Liver (tissue), 9 donors: ENCODE data around the gene PTTG1IP. TPM values are rescaled to one million over a fixed set of nuclear protein-coding genes. Genes with fewer than 3 reads are reported as not detected.

ENCODE experiments used
- DNase-seq: peaks from one replicate; pipeline ENCODE4 v3.0.0-alpha.2; 2017; ENCODE audit warnings: low spot score
- H3K27ac ChIP-seq, 2 donors: one replicate each; pipeline ENCODE4 v1.7.0; 2013; ENCODE audit warnings: inconsistent platforms in 2 of 2, low read length in 2 of 2, control low read depth in 1 of 2, low read depth in 1 of 2, mild to moderate bottlenecking in 1 of 2
- H3K27me3 ChIP-seq, 4 donors: one replicate each; pipeline versions ENCODE4 v1.6.1 to v1.7.0; 2013; ENCODE audit warnings: low read length in 3 of 4, inconsistent platforms in 1 of 4, mild to moderate bottlenecking in 1 of 4, moderate library complexity in 1 of 4; ENCODE audit not compliant: control insufficient read depth in 4 of 4, insufficient read depth in 4 of 4
- H3K36me3 ChIP-seq, 4 donors: one replicate each; pipeline versions ENCODE4 v1.6.1 to v1.7.0; 2013; ENCODE audit warnings: low read length in 3 of 4, mild to moderate bottlenecking in 3 of 4, low read depth in 1 of 4, moderate library complexity in 1 of 4; ENCODE audit not compliant: control insufficient read depth in 4 of 4, insufficient read depth in 3 of 4
- H3K4me1 ChIP-seq, 4 donors: one replicate each; pipeline versions ENCODE4 v1.6.1 to v1.7.0; 2013; ENCODE audit warnings: low read length in 3 of 4, mild to moderate bottlenecking in 3 of 4, moderate library complexity in 1 of 4; ENCODE audit not compliant: control insufficient read depth in 4 of 4, insufficient read depth in 4 of 4
- H3K4me3 ChIP-seq, 3 donors: one replicate each; pipeline versions ENCODE4 v1.6.1 to v1.7.0; 2013; ENCODE audit warnings: low read length in 3 of 3, control low read depth in 1 of 3, low read depth in 1 of 3, mild to moderate bottlenecking in 1 of 3
- H3K9ac ChIP-seq, 2 donors: one replicate each; pipeline ENCODE4 v1.7.0; 2013; ENCODE audit warnings: low read length in 2 of 2, mild to moderate bottlenecking in 2 of 2, moderate library complexity in 2 of 2, control low read depth in 1 of 2, low read depth in 1 of 2
- H3K9me3 ChIP-seq, 4 donors: one replicate each; pipeline versions ENCODE4 v1.6.1 to v1.7.0; 2013; ENCODE audit warnings: low read length in 3 of 4; ENCODE audit not compliant: control insufficient read depth in 4 of 4
- ATF3 ChIP-seq: IDR thresholded peaks from 2 replicates; pipeline ENCODE4 v1.6.1; 2016; ENCODE audit warnings: antibody characterized with exemption
- CTCF ChIP-seq: fragments of 150-350 bp; IDR thresholded peaks from 2 replicates; pipeline ENCODE4 v1.5.1; 2017; ENCODE audit warnings: improper control_type of control experiment, low read depth, low read length; ENCODE audit not compliant: missing input control
- EGR1 ChIP-seq, 2 donors: IDR thresholded peaks; 2 replicates each; pipeline ENCODE4 v1.6.1; 2016 to 2018; ENCODE audit warnings: antibody characterized with exemption in 2 of 2, low read depth in 2 of 2
- FOXA1 ChIP-seq: IDR thresholded peaks from 2 replicates; pipeline ENCODE4 v1.6.1; 2016; ENCODE audit warnings: antibody characterized with exemption
- FOXA2 ChIP-seq: IDR thresholded peaks from 2 replicates; pipeline ENCODE4 v1.6.1; 2016; ENCODE audit warnings: antibody characterized with exemption
- GABPA ChIP-seq, 2 donors: IDR thresholded peaks in 1 of 2; conservative IDR thresholded peaks in 1 of 2; 2 replicates each; pipeline ENCODE4 v1.6.1; 2016; ENCODE audit warnings: antibody characterized with exemption in 2 of 2, mild to moderate bottlenecking in 1 of 2, moderate library complexity in 1 of 2
- HNF4A ChIP-seq, 2 donors: conservative IDR thresholded peaks; 2 replicates each; pipeline ENCODE4 v1.6.1; 2016; ENCODE audit warnings: antibody characterized with exemption in 2 of 2, mild to moderate bottlenecking in 2 of 2
- HNF4G ChIP-seq: IDR thresholded peaks from 2 replicates; pipeline ENCODE4 v1.6.1; 2016; ENCODE audit warnings: antibody characterized with exemption
- JUND ChIP-seq, 2 donors: IDR thresholded peaks; 2 replicates each; pipeline ENCODE4 v1.6.1; 2016; ENCODE audit warnings: antibody characterized with exemption in 2 of 2
- MAX ChIP-seq: IDR thresholded peaks from 2 replicates; pipeline ENCODE4 v1.6.1; 2016; ENCODE audit warnings: antibody characterized with exemption
- NR2F2 ChIP-seq: IDR thresholded peaks from 2 replicates; pipeline ENCODE4 v1.6.1; 2016; ENCODE audit warnings: antibody characterized with exemption
- RAD21 ChIP-seq, 2 donors: IDR thresholded peaks; 2 replicates each; pipeline ENCODE4 v1.6.1; 2016; ENCODE audit warnings: antibody characterized with exemption in 2 of 2, mild to moderate bottlenecking in 2 of 2
- REST ChIP-seq: IDR thresholded peaks from 2 replicates; pipeline ENCODE4 v1.6.1; 2016; ENCODE audit warnings: antibody characterized with exemption, mild to moderate bottlenecking
- RXRA ChIP-seq, 2 donors: IDR thresholded peaks; 2 replicates each; pipeline ENCODE4 v1.6.1; 2017 to 2018; ENCODE audit warnings: antibody characterized with exemption in 2 of 2, mild to moderate bottlenecking in 1 of 2
- SP1 ChIP-seq: IDR thresholded peaks from 2 replicates; pipeline ENCODE4 v1.6.1; 2018; ENCODE audit warnings: antibody characterized with exemption, mild to moderate bottlenecking
- TAF1 ChIP-seq: conservative IDR thresholded peaks from 2 replicates; pipeline ENCODE4 v1.6.1; 2016; ENCODE audit warnings: antibody characterized with exemption, mild to moderate bottlenecking
- ZBTB33 ChIP-seq: IDR thresholded peaks from 2 replicates; pipeline ENCODE4 v1.6.1; 2016; ENCODE audit warnings: antibody characterized with exemption
- WGBS: extraction: QIAGEN DNeasy Blood & Tissue Kit; methylation state at CpG from one replicate; pipeline ENCODE4 v1.1.7; 2013; 5-methylcytosine and 5-hydroxymethylcytosine counted together
- polyA plus RNA-seq, 2 donors: library from polyadenylated mRNA; stranded (reverse) in 1 of 2; unstranded in 1 of 2; fragments of 200-250 nt in 1 of 2; fragments of >200 nt in 1 of 2; fragmentation: Nextera tagmentation in 1 of 2; extraction: Ambion mirVana in 1 of 2; gene quantifications; one replicate each; pipeline versions ENCODE4 v1.2.1 to v1.2.3, GENCODE V29; 2013 to 2015
- total RNA-seq, 2 donors: library from RNA; depleted of rRNA; stranded (reverse); fragments of >200 nt; gene quantifications; one replicate each; pipeline ENCODE4 v1.2.3, GENCODE V29; 2014
- donor health status: healthy.
- donor health status: healthy.
- donor health status: healthy.
- donor health status: healthy.
- donor health status: healthy.

The PTTG1IP gene
- total and polyA plus RNA-seq, 4 donors = 62.0 to 94.0 (median 79.8) TPM

GRCh38 chr21:44829507-44830092 is 43.9 kb downstream of the PTTG1IP start (continued):
- TF ChIP-seq ATF3 (no peak), SP1 (no peak), MAX (no peak), REST (no peak), EGR1 (IDR thresholded peaks at IDR 0.05; ENCODE audit: low read depth in 2 of 2) (no peak)

GRCh38 chr21:44828362-44829056 is 45.0 kb downstream of the PTTG1IP start:
- 82% methylated on average over 4 of the region's 4 CpGs for WGBS

More at GRCh38 chr21:44828362-44829056, 45.0 kb downstream of the PTTG1IP start:
- TF ChIP-seq NR2F2 (no peak), RXRA (IDR thresholded peaks at IDR 0.05) (no peak), ATF3 (no peak), FOXA2 (no peak), HNF4A (conservative IDR thresholded peaks at IDR 0.05) (no peak), MAX (no peak), ZBTB33 (no peak), GABPA (IDR thresholded peaks at IDR 0.05 in 1 of 2, conservative IDR thresholded peaks at IDR 0.05 in 1 of 2) (no peak), CTCF (no peak), JUND (IDR thresholded peaks at IDR 0.05) (no peak), RAD21 (IDR thresholded peaks at IDR 0.05) (no peak), HNF4G (no peak), EGR1 (IDR thresholded peaks at IDR 0.05; ENCODE audit: low read depth in 2 of 2) (no peak), TAF1 (no peak), FOXA1 (no peak), SP1 (no peak)
- Histone ChIP-seq H3K36me3 (no peaks in the 10 kb centered on the region), H3K9me3 (peaks cover 5 to 11% (median 7%) of the 10 kb centered on the region in 4 donors), H3K4me1 (no peaks in the 10 kb centered on the region), H3K27ac (no peak overlapping the region), H3K4me3 (no peak overlapping the region), H3K9ac (no peak overlapping the region), H3K27me3 (no peaks in the 10 kb centered on the region)
- no peak for DNase-seq
